ENCODE results near the gene HMGB4. TPM values are rescaled to one million over a fixed set of nuclear protein-coding genes. Genes with fewer than 3 reads are reported as not detected.

The HMGB4 gene
- total and polyA plus RNA-seq, 2 donors (not counting 1 experiment from before 2014, with no cell fraction given), result not detected

GRCh38 chr1:33823401-33823800, 40.5 kb upstream of the HMGB4 start:
- Histone ChIP-seq H3K9me3 (ENCODE audit: control insufficient read depth, insufficient read depth, low read depth, low read length) (no peaks in the 10 kb centered on the region), H3K4me1 (ENCODE audit: control insufficient read depth, extremely low read depth, insufficient read depth, low read length) (no peaks in the 10 kb centered on the region), H2AFZ (ENCODE audit: low read length) (no peak overlapping the region), H3K27me3 (ENCODE audit: control insufficient read depth, insufficient read depth, low read length) (no peaks in the 10 kb centered on the region), H3K79me2 (ENCODE audit: control insufficient read depth, insufficient read depth, low read length) (no peaks in the 10 kb centered on the region), H3K27ac (ENCODE audit: insufficient read depth, low read length) (no peak overlapping the region), H3K9ac (ENCODE audit: insufficient read depth, low read length) (no peak overlapping the region), H3K4me2 (ENCODE audit: extremely low read depth, insufficient read depth, low read length) (no peak overlapping the region), H3K36me3 (ENCODE audit: control insufficient read depth, insufficient read depth, low read length) (no peaks in the 10 kb centered on the region), H4K20me1 (ENCODE audit: control insufficient read depth, extremely low read depth, insufficient read depth, low read length) (no peaks in the 10 kb centered on the region), H3K4me3 (replicated peaks in 1 of 4; ENCODE audit: control extremely low read depth in 1 of 4, insufficient read depth in 1 of 4, low read depth in 3 of 4, low read length in 4 of 4) (no peak overlapping the region)
- no peak for DNase-seq (ENCODE audit: low read depth in 2 of 2)
- TF ChIP-seq EZH2 (IDR thresholded peaks at IDR 0.05; ENCODE audit: low read length, missing control alignments), result no peak

GRCh38 chr1:33823830-33824229, 40.0 kb upstream of the HMGB4 start:
- no peak for TF ChIP-seq EZH2 (IDR thresholded peaks at IDR 0.05; ENCODE audit: low read length, missing control alignments)
- Histone ChIP-seq H3K79me2 (ENCODE audit: control insufficient read depth, insufficient read depth, low read length) (no peaks in the 10 kb centered on the region), H3K27ac (ENCODE audit: insufficient read depth, low read length) (no peak overlapping the region), H3K4me3 (replicated peaks in 1 of 4; ENCODE audit: control extremely low read depth in 1 of 4, insufficient read depth in 1 of 4, low read depth in 3 of 4, low read length in 4 of 4) (no peak overlapping the region), H3K9me3 (ENCODE audit: control insufficient read depth, insufficient read depth, low read depth, low read length) (no peaks in the 10 kb centered on the region), H2AFZ (ENCODE audit: low read length) (no peak overlapping the region), H3K4me2 (ENCODE audit: extremely low read depth, insufficient read depth, low read length) (no peak overlapping the region), H3K36me3 (ENCODE audit: control insufficient read depth, insufficient read depth, low read length) (no peaks in the 10 kb centered on the region), H3K9ac (ENCODE audit: insufficient read depth, low read length) (no peak overlapping the region), H4K20me1 (ENCODE audit: control insufficient read depth, extremely low read depth, insufficient read depth, low read length) (no peaks in the 10 kb centered on the region), H3K4me1 (ENCODE audit: control insufficient read depth, extremely low read depth, insufficient read depth, low read length) (no peaks in the 10 kb centered on the region), H3K27me3 (ENCODE audit: control insufficient read depth, insufficient read depth, low read length) (no peaks in the 10 kb centered on the region)
- DNase-seq (ENCODE audit: low read depth in 2 of 2), result no peak

GRCh38 chr1:33824321-33824720, 39.6 kb upstream of the HMGB4 start:
- no peaks in the 10 kb centered on the region for H4K20me1 ChIP-seq (ENCODE audit: control insufficient read depth, extremely low read depth, insufficient read depth, low read length)
- H3K9ac ChIP-seq (ENCODE audit: insufficient read depth, low read length), result no peak overlapping the region
- H3K9me3 ChIP-seq (ENCODE audit: control insufficient read depth, insufficient read depth, low read depth, low read length), result no peaks in the 10 kb centered on the region
- H2AFZ ChIP-seq (ENCODE audit: low read length), result no peak overlapping the region
- no peaks in the 10 kb centered on the region for H3K4me1 ChIP-seq (ENCODE audit: control insufficient read depth, extremely low read depth, insufficient read depth, low read length)
- no peaks in the 10 kb centered on the region for H3K27me3 ChIP-seq (ENCODE audit: control insufficient read depth, insufficient read depth, low read length)
- no peak overlapping the region for H3K4me2 ChIP-seq (ENCODE audit: extremely low read depth, insufficient read depth, low read length)
- DNase-seq (ENCODE audit: low read depth in 2 of 2), result no peak
- no peaks in the 10 kb centered on the region for H3K36me3 ChIP-seq (ENCODE audit: control insufficient read depth, insufficient read depth, low read length)
- no peak overlapping the region for H3K27ac ChIP-seq (ENCODE audit: insufficient read depth, low read length)
- no peak for TF ChIP-seq EZH2 (IDR thresholded peaks at IDR 0.05; ENCODE audit: low read length, missing control alignments)
- H3K4me3 ChIP-seq (replicated peaks in 1 of 4; ENCODE audit: control extremely low read depth in 1 of 4, insufficient read depth in 1 of 4, low read depth in 3 of 4, low read length in 4 of 4), result no peak overlapping the region
- no peaks in the 10 kb centered on the region for H3K79me2 ChIP-seq (ENCODE audit: control insufficient read depth, insufficient read depth, low read length)

- Histone ChIP-seq H4K20me1 (ENCODE audit: control insufficient read depth, extremely low read depth, insufficient read depth, low read length) (no peaks in the 10 kb centered on the region), H3K4me3 (replicated peaks in 1 of 4; ENCODE audit: control extremely low read depth in 1 of 4, insufficient read depth in 1 of 4, low read depth in 3 of 4, low read length in 4 of 4) (no peak overlapping the region), H3K27me3 (ENCODE audit: control insufficient read depth, insufficient read depth, low read length) (no peaks in the 10 kb centered on the region), H3K9me3 (ENCODE audit: control insufficient read depth, insufficient read depth, low read depth, low read length) (no peaks in the 10 kb centered on the region), H3K36me3 (ENCODE audit: control insufficient read depth, insufficient read depth, low read length) (no peaks in the 10 kb centered on the region), H3K27ac (ENCODE audit: insufficient read depth, low read length) (no peak overlapping the region), H3K9ac (ENCODE audit: insufficient read depth, low read length) (no peak overlapping the region), H2AFZ (ENCODE audit: low read length) (no peak overlapping the region), H3K4me1 (ENCODE audit: control insufficient read depth, extremely low read depth, insufficient read depth, low read length) (no peaks in the 10 kb centered on the region), H3K79me2 (ENCODE audit: control insufficient read depth, insufficient read depth, low read length) (no peaks in the 10 kb centered on the region), H3K4me2 (ENCODE audit: extremely low read depth, insufficient read depth, low read length) (no peak overlapping the region)
- no peak for DNase-seq (ENCODE audit: low read depth in 2 of 2)
- TF ChIP-seq CTCF (conservative IDR thresholded peaks at IDR 0.05 in 1 of 2, IDR thresholded peaks at IDR 0.05 in 1 of 2; ENCODE audit: low read depth in 1 of 2, low read length in 2 of 2), result no peak
- no peak for TF ChIP-seq EZH2 (IDR thresholded peaks at IDR 0.05; ENCODE audit: low read length, missing control alignments)
Observed at GRCh38 chr1:33824971-33825370, 38.9 kb upstream of the HMGB4 start.
